H9 (cell line): Measurements from ENCODE around the gene WDR64. TPM values are rescaled to one million over a fixed set of nuclear protein-coding genes. Genes with fewer than 3 reads are reported as not detected.

Source experiments
- DNase-seq: peaks from one replicate; pipeline ENCODE4 v3.0.0-alpha.2; 2017
- H2AFZ ChIP-seq: one replicate; pipeline ENCODE4 v1.6.1; 2013; ENCODE audit warnings: mild to moderate bottlenecking, low read length, control low read depth, moderate library complexity
- H2AK5ac ChIP-seq: 2 replicates; pipeline ENCODE4 v1.6.1; 2013; ENCODE audit warnings: low read length, control low read depth, mixed read lengths; ENCODE audit not compliant: insufficient read length
- H2BK120ac ChIP-seq: one replicate; pipeline ENCODE4 v1.6.1; 2013; ENCODE audit warnings: low read depth, mild to moderate bottlenecking, low read length, control low read depth, inconsistent platforms; ENCODE audit not compliant: poor library complexity, severe bottlenecking
- H2BK12ac ChIP-seq: 2 replicates; pipeline ENCODE4 v1.6.1; 2013; ENCODE audit warnings: low read length, control low read depth, mixed read lengths, low read depth; ENCODE audit not compliant: insufficient read length
- H2BK15ac ChIP-seq: 2 replicates; pipeline ENCODE4 v1.6.1; 2013; ENCODE audit warnings: low read depth, low read length, control low read depth
- H2BK20ac ChIP-seq: one replicate; pipeline ENCODE4 v1.6.1; 2013; ENCODE audit warnings: low read depth, mild to moderate bottlenecking, low read length, control low read depth, inconsistent platforms; ENCODE audit not compliant: poor library complexity, severe bottlenecking
- H2BK5ac ChIP-seq: 2 replicates; pipeline ENCODE4 v1.6.1; 2013; ENCODE audit warnings: low read length, control low read depth, mixed read lengths; ENCODE audit not compliant: insufficient read length
- H3K14ac ChIP-seq: 2 replicates; pipeline ENCODE4 v1.6.1; 2013; ENCODE audit warnings: low read length, control low read depth; ENCODE audit not compliant: insufficient read depth
- H3K18ac ChIP-seq: 2 replicates; pipeline ENCODE4 v1.6.1; 2013; ENCODE audit warnings: low read depth, mild to moderate bottlenecking, mixed read lengths, low read length, control low read depth; ENCODE audit not compliant: insufficient read length
- H3K23ac ChIP-seq: 2 replicates; pipeline ENCODE4 v1.6.1; 2013; ENCODE audit warnings: low read length, control low read depth, mixed read lengths, low read depth; ENCODE audit not compliant: insufficient read length
- H3K23me2 ChIP-seq: 2 replicates; pipeline ENCODE4 v1.6.1; 2013; ENCODE audit warnings: low read depth, mild to moderate bottlenecking, mixed read lengths, low read length, control low read depth; ENCODE audit not compliant: insufficient read length, poor library complexity, severe bottlenecking
- H3K27ac ChIP-seq: 2 replicates; pipeline ENCODE4 v1.5.1; 2013; ENCODE audit warnings: low read length, control low read depth, mixed read lengths, low read depth; ENCODE audit not compliant: insufficient read length
- H3K27me3 ChIP-seq: 2 replicates; pipeline ENCODE4 v1.6.1; 2013; ENCODE audit warnings: low read length, control low read depth, inconsistent platforms; ENCODE audit not compliant: insufficient read depth
- H3K4ac ChIP-seq: 2 replicates; pipeline ENCODE4 v1.6.1; 2013; ENCODE audit warnings: low read depth, mild to moderate bottlenecking, control low read depth, inconsistent platforms, low read length, moderate library complexity
- H3K4me1 ChIP-seq: 2 replicates; pipeline ENCODE4 v1.6.1; 2013; ENCODE audit warnings: low read length, control low read depth, inconsistent platforms; ENCODE audit not compliant: insufficient read depth
- H3K4me2 ChIP-seq: 2 replicates; pipeline ENCODE4 v1.6.1; 2013; ENCODE audit warnings: low read length, control low read depth, mixed read lengths; ENCODE audit not compliant: insufficient read length, insufficient read depth
- H3K56ac ChIP-seq: 2 replicates; pipeline ENCODE4 v1.6.1; 2013; ENCODE audit warnings: low read depth, mild to moderate bottlenecking, mixed read lengths, low read length, control low read depth; ENCODE audit not compliant: insufficient read length
- H3K79me1 ChIP-seq: 2 replicates; pipeline ENCODE4 v1.6.1; 2013; ENCODE audit warnings: low read depth, mild to moderate bottlenecking, moderate library complexity, low read length, control low read depth, inconsistent platforms; ENCODE audit not compliant: insufficient read depth, poor library complexity, severe bottlenecking
- H3K79me2 ChIP-seq: 2 replicates; pipeline ENCODE4 v1.6.1; 2013; ENCODE audit warnings: low read length, control low read depth, inconsistent platforms; ENCODE audit not compliant: insufficient read depth
- H3K9ac ChIP-seq: 2 replicates; pipeline ENCODE4 v1.6.1; 2013; ENCODE audit warnings: low read length, control low read depth, mixed read lengths; ENCODE audit not compliant: insufficient read length; ENCODE audit errors: extremely low read depth
- H3K9me3 ChIP-seq: one replicate; pipeline ENCODE4 v1.6.1; 2013; ENCODE audit warnings: low read depth, low read length, inconsistent platforms; ENCODE audit not compliant: control insufficient read depth
- H3T11ph ChIP-seq: one replicate; pipeline ENCODE4 v1.6.1; 2013; ENCODE audit warnings: mild to moderate bottlenecking, low read length, control low read depth, inconsistent platforms
- H4K20me1 ChIP-seq: one replicate; pipeline ENCODE4 v1.6.1; 2013; ENCODE audit not compliant: control insufficient read depth, insufficient read length, insufficient read depth
- H4K5ac ChIP-seq: 2 replicates; pipeline ENCODE4 v1.6.1; 2013; ENCODE audit warnings: low read depth, mild to moderate bottlenecking, mixed read lengths, low read length, control low read depth; ENCODE audit not compliant: insufficient read length
- H4K8ac ChIP-seq: replicated peaks from 2 replicates; pipeline ENCODE4 v1.6.1; 2013; ENCODE audit warnings: low read length, control low read depth, mixed read lengths, low read depth; ENCODE audit not compliant: insufficient read length
- H4K91ac ChIP-seq: 2 replicates; pipeline ENCODE4 v1.6.1; 2013; ENCODE audit warnings: low read depth, mild to moderate bottlenecking, moderate library complexity, mixed read lengths, low read length, control low read depth; ENCODE audit not compliant: insufficient read length
- H3K27ac Mint-ChIP-seq, 3 experiments: 2 replicates in 2 of 3; 3 replicates in 1 of 3; pipeline ENCODE4 v1.8.0; 2020 to 2021; ENCODE audit warnings: mixed read lengths in 3 of 3, mild to moderate bottlenecking in 1 of 3, moderate library complexity in 1 of 3
- H3K27me3 Mint-ChIP-seq: 2 replicates; pipeline ENCODE4 v1.8.0; 2021; ENCODE audit warnings: low read depth, mild to moderate bottlenecking, moderate library complexity, mixed read lengths
- H3K36me3 Mint-ChIP-seq, 3 experiments: 2 replicates in 2 of 3; 3 replicates in 1 of 3; pipeline ENCODE4 v1.8.0; 2020 to 2021; ENCODE audit warnings: low read depth in 3 of 3, mixed read lengths in 3 of 3; ENCODE audit not compliant: insufficient read depth in 1 of 3
- H3K4me1 Mint-ChIP-seq, 2 experiments: 2 replicates each; pipeline ENCODE4 v1.8.0; 2020; ENCODE audit warnings: mixed read lengths in 2 of 2
- H3K4me3 Mint-ChIP-seq, 2 experiments: 2 replicates in 1 of 2; 3 replicates in 1 of 2; pipeline ENCODE4 v1.8.0; 2020 to 2021; ENCODE audit warnings: mild to moderate bottlenecking in 2 of 2, mixed read lengths in 2 of 2, moderate library complexity in 1 of 2
- H3K9me3 Mint-ChIP-seq, 2 experiments: 2 replicates in 1 of 2; 3 replicates in 1 of 2; pipeline ENCODE4 v1.8.0; 2020; ENCODE audit warnings: mild to moderate bottlenecking in 2 of 2, mixed read lengths in 2 of 2, moderate library complexity in 1 of 2
- WGBS: extraction: QIAGEN DNeasy Blood & Tissue Kit; methylation state at CpG from one replicate; pipeline ENCODE4 v1.1.7; 2013; ENCODE audit warnings: missing lambda C conversion rate, low lambda C conversion rate, mixed read lengths; ENCODE audit not compliant: insufficient read length; ENCODE audit errors: extremely low coverage; 5-methylcytosine and 5-hydroxymethylcytosine counted together
- total RNA-seq: library from RNA; stranded (reverse); gene quantifications from 2 replicates; pipeline ENCODE4 v1.2.1, GENCODE V29; 2021
- TF ChIP-seq, protein P1 (sequence below): fragments of 200-600 bp; sonication (generic); conservative IDR thresholded peaks from 3 replicates; pipeline ENCODE4 v1.8.0; 2021; ENCODE audit warnings: antibody characterized with exemption, mild to moderate bottlenecking

Gene WDR64
- total RNA-seq, 1 experiment from 2014 or later, result not detected

DNA sequence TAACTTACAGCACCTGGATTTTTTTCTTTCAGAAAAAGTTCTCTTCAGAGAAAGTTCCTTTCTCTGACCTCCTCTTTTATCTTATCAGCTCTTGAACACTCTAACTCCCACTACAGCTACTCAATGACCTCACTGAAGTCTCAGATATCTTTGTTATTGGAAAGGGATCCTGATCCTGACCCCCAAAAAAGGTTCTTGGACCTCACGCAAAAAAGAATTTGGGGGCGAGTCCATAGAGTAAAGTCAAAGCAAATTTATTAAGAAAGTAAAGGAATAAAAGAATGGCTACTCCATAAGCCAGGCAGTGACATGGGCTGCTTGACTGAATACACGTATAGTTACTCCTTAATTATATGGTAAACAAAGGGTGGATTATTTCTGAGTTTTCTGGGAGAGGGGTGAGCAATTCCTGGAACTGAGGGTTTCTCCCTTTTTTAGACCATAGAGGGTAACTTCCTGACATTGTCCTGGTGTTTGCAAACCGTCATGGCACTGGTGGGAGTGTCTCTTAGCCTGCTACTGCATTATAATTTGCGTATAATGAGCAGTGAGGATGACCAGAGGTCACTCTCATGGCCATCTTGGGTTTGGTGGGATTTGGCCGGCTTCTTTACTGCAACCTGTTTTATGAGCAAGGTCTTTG is 44.2 kb downstream of the WDR64 start:
- no peak overlapping the region for H3K4me3 Mint-ChIP-seq
- H3K9me3 Mint-ChIP-seq, result no peaks in the 10 kb centered on the region
- Histone ChIP-seq H2BK5ac (no peak overlapping the region), H2BK20ac (no peak overlapping the region), H3K9me3 (no peaks in the 10 kb centered on the region), H2BK120ac (no peak overlapping the region), H3K79me2 (no peaks in the 10 kb centered on the region), H4K5ac (no peak overlapping the region), H3K4ac (no peak overlapping the region), H2AFZ (no peak overlapping the region), H3K14ac (no peak overlapping the region), H3K18ac (no peak overlapping the region), H3K4me1 (no peaks in the 10 kb centered on the region), H2BK15ac (no peak overlapping the region), H3K23me2 (no peaks in the 10 kb centered on the region), H3K23ac (no peak overlapping the region), H2BK12ac (no peak overlapping the region), H4K91ac (no peak overlapping the region), H3T11ph (no peak overlapping the region), H3K56ac (no peak overlapping the region), H4K8ac (no peak overlapping the region), H3K4me2 (no peak overlapping the region), H3K27me3 (no peaks in the 10 kb centered on the region), H2AK5ac (no peak overlapping the region), H4K20me1 (no peaks in the 10 kb centered on the region), H3K9ac (no peak overlapping the region), H3K27ac (no peak overlapping the region), H3K79me1 (no peaks in the 10 kb centered on the region)
- H3K4me1 Mint-ChIP-seq, result no peaks in the 10 kb centered on the region
- no peak overlapping the region for H3K27ac Mint-ChIP-seq
- WGBS, result no CpG with 5 or more reads among the region's 6 CpGs
- TF ChIP-seq, protein P1, sequence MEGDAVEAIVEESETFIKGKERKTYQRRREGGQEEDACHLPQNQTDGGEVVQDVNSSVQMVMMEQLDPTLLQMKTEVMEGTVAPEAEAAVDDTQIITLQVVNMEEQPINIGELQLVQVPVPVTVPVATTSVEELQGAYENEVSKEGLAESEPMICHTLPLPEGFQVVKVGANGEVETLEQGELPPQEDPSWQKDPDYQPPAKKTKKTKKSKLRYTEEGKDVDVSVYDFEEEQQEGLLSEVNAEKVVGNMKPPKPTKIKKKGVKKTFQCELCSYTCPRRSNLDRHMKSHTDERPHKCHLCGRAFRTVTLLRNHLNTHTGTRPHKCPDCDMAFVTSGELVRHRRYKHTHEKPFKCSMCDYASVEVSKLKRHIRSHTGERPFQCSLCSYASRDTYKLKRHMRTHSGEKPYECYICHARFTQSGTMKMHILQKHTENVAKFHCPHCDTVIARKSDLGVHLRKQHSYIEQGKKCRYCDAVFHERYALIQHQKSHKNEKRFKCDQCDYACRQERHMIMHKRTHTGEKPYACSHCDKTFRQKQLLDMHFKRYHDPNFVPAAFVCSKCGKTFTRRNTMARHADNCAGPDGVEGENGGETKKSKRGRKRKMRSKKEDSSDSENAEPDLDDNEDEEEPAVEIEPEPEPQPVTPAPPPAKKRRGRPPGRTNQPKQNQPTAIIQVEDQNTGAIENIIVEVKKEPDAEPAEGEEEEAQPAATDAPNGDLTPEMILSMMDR, result no peak
- DNase-seq, result no peak
- H3K27me3 Mint-ChIP-seq, result no peaks in the 10 kb centered on the region
- H3K36me3 Mint-ChIP-seq, result no peaks in the 10 kb centered on the region
